Left hindlimb (tissue), 1 donor: ENCODE measurements around the gene RBCK1.

ENCODE experiments used
- DNase-seq: peaks from one replicate; pipeline ENCODE4 v3.0.0-alpha.2; 2018

Gene RBCK1

GRCh38 chr20:419556-420165 lies 11.6 kb downstream of the RBCK1 start:
- no peak for DNase-seq

- DNase-seq, result no peak
Observed at GRCh38 chr20:420166-420620, 12.1 kb downstream of the RBCK1 start.

- DNase-seq, result no peak
Observed at GRCh38 chr20:420721-421574, 12.8 kb downstream of the RBCK1 start.

GRCh38 chr20:421685-422250 lies 13.7 kb downstream of the RBCK1 start:
- DNase-seq, result no peak

- DNase-seq, result no peak
Observed at GRCh38 chr20:426566-426965, 18.5 kb downstream of the RBCK1 start.

GRCh38 chr20:427401-427800 lies 19.3 kb downstream of the RBCK1 start:
- DNase-seq, result no peak

- no peak for DNase-seq
Observed at GRCh38 chr20:427849-428657, 20.0 kb downstream of the RBCK1 start.

- no peak for DNase-seq
Observed at GRCh38 chr20:428658-429200, 20.6 kb downstream of the RBCK1 start.

GRCh38 chr20:430091-430999 lies 22.2 kb downstream of the RBCK1 start:
- no peak for DNase-seq

GRCh38 chr20:431012-431904 lies 23.2 kb downstream of the RBCK1 start:
- DNase-seq, result peak; percentile 63

GRCh38 chr20:432208-432607 lies 24.1 kb downstream of the RBCK1 start:
- no peak for DNase-seq

GRCh38 chr20:432677-433299 lies 24.7 kb downstream of the RBCK1 start:
- DNase-seq, result no peak

GRCh38 chr20:433300-433975 lies 25.3 kb downstream of the RBCK1 start:
- no peak for DNase-seq

- DNase-seq, result no peak
Observed at GRCh38 chr20:434221-434620, 26.1 kb downstream of the RBCK1 start.

GRCh38 chr20:434661-435419 lies 26.7 kb downstream of the RBCK1 start:
- DNase-seq, result no peak

GRCh38 chr20:435558-435957 lies 27.5 kb downstream of the RBCK1 start:
- no peak for DNase-seq

- DNase-seq, result no peak
Observed at GRCh38 chr20:436476-436875, 28.4 kb downstream of the RBCK1 start.

- DNase-seq, result no peak
Observed at GRCh38 chr20:437787-438486, 29.8 kb downstream of the RBCK1 start.
